Astrocyte of the spinal cord (primary cell): Measurements from ENCODE around the gene NUDT21.

Experiments used
- DNase-seq: peaks from one replicate; pipeline ENCODE4 v3.0.0; 2011; ENCODE audit warnings: low read depth, low spot score
- H3K4me3 ChIP-seq: 2 replicates; pipeline ENCODE4 v1.5.1; 2011; ENCODE audit warnings: low read depth, mild to moderate bottlenecking, low read length, moderate library complexity
- CTCF ChIP-seq: IDR thresholded peaks from 2 replicates; pipeline ENCODE4 v1.5.1; 2012; ENCODE audit warnings: low read depth, mild to moderate bottlenecking, low read length, inconsistent platforms
- in situ Hi-C: cut with HindIII; loops from 2 replicates; pipeline ENCODE4 v1.10.0; 2017; ENCODE audit warnings: low sequenced_read_pairs

Gene NUDT21

DNA sequence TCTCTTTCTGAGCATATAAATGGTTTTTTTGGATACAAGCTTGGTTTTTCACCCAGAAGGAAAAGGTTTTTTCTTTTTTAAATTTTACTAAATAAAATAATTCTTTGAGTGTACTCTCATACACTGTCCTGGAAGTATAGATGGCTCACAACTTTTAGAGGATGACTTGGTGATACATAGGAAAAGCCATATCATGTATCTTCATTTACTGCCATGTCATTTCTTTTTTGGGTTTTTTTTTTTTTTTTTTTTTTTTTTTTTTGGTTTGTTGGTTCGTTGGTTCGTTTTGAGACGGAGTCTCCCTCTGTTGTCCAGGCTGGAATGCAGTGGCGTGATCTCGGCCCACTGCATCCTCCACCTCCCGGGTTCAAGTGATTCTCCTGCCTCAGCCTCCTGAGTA is 12.0 kb upstream of the NUDT21 start:
- DNase-seq: no peak
- no peak overlapping the region for H3K4me3 ChIP-seq
- in situ Hi-C loops: no loop called here
- TF ChIP-seq CTCF: no peak

DNA sequence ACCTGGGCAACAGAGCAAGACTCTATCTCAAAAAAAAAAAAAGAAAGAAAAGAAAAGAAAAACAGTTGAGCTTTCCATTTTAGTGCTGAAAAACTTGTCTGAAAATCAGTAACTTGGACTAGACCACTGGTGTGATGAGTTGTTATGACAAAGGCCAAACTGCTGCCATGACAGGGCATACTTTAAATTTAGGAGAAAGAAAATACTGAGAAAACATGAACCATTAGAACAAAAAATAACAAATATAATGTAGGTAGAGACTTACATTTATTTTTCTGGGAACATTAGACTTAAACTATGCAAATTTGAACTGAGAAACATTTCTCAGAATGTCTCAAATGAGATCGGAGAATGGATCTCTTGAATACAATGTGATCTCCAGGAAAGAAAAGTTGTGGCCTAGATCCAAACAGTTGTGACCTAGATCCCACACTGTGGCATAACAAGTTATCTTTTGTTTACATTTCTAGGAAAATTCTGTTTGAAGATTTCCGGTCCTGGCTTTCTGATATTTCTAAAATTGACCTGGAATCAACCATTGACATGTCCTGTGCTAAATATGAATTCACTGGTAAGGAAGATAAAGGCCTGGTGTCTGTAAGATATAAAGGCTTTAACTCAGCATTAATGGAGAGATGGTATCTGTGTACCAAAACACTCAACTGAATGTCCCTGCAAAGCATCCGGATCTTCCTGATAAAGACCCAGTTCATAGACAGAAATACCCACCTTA is 11.1 kb upstream of the NUDT21 start:
- H3K4me3 ChIP-seq: no peak overlapping the region
- in situ Hi-C loops: no loop called here
- TF ChIP-seq CTCF: no peak
- no peak for DNase-seq

GRCh38 chr16:56460101-56460500 is 9.0 kb upstream of the NUDT21 start:
- no peak for DNase-seq
- H3K4me3 ChIP-seq: no peak overlapping the region
- in situ Hi-C loops: no loop called here
- no peak for TF ChIP-seq CTCF

DNA sequence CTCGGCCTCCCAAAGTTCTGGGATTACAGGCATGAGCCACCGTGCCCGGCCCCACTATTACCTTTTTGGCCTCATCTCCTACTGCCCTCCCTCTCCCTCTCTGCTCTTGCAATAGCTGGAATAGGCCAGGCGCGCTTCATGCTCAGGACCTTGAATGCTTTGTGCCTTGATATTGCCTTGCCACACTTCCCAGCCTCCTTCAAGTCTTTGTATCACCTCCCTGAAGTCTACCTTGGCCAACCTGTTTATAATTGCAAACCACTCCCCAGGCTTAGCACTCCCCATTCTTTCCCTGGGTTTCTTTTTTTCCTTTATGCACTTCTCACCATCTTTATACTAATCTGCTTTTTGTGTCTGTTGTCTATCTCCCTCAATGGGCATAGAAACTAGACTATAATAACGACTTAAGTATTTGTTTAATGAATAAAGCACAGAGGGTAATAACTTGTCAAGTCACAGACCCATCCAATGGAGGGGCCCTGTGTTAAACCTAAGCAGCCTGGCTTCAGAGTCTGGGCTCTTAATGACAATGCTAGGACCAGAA is 6.9 kb upstream of the NUDT21 start:
- no peak for DNase-seq
- TF ChIP-seq CTCF: no peak
- in situ Hi-C loops: no loop called here
- no peak overlapping the region for H3K4me3 ChIP-seq

GRCh38 chr16:56451753-56452689 is 889 bp upstream of the NUDT21 start:
- H3K4me3 ChIP-seq: peak overlapping the region; percentile 97
- peak; percentile 41 for DNase-seq
- in situ Hi-C loops: no loop called here
- TF ChIP-seq CTCF: no peak

DNA sequence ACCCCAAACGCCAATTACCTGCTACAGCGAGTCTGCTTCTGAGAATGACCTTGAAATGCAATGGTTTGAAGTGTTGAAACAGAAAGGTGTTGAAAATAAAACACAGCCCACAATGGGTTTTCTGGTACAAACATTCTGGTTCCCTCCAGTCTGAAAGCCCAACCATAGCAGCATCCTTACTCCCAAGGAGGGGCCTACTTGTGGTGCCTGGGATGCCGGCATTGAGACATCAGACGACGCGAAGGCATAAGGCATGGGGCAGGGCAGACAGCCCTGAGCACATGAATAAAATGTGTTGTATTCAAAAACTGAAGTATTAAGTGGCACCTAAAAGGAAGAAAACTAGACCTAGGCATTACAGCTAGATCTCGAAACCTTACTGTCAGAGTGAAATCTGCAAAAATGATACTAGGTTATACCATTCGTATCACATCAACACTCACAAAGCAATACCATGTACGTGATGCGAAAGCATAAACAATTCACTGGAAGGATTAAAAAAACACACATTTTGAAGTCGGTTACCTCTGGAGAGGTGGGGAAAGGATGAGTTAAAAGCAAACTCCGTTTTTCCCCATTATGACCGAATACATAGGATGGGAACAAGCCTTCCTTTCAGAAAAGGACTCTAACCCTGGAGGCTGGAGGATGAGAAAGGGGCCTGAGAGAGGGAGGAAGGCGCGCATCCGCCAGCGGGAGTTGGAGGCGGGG is 702 bp downstream of the NUDT21 start:
- in situ Hi-C loops: no loop called here
- no peak for TF ChIP-seq CTCF
- peak overlapping the region; percentile 97 for H3K4me3 ChIP-seq
- no peak for DNase-seq
